Measurements from ENCODE around the gene NLK. TPM values are rescaled to one million over a fixed set of nuclear protein-coding genes. Genes with fewer than 3 reads are reported as not detected.

The NLK gene
- total and polyA plus RNA-seq, 2 of the 13 experiments (the other 11 are each of a cell fraction or from before 2014, with no cell fraction given), result 13.4 to 14.6 TPM

DNA sequence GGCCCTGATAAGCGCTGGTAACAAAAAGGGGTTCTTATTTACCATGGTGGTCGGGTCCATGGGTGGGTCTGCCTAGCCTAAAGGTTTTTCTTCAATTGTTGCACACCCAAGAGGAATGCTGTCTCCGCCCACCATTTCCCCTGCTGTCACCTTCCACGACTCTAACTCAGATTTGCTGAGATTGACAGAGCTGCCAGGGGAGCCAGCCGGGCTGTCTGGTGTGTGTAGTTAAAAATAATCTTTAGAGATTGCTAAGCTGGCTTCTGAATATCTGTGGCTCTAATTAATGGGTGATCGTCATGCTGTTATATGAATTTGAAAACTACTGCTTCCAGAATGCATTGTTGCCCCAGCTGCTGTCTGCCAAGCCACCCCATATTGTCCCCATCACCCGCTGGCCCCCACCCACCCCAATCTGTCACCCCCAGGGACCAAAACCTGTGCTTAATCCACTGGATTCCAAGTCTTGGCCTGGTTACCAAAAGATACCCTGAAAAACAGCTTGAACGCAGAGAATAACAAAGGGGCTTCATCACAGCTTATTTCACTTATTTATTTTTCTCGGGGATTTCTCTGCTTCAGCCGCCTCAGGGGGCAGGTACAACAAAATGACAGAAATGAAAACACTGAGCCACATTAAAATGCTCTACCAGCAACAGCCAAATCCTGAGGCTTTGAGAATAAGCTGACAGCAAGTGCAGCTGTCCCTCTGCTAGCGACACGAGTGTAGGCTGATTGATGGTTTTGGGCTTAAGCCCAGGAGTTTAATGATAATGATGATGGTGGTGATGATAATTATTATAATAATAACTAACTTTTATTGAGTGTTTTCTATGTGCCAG lies 46.1 kb upstream of the NLK start:
- no peak for DNase-seq (ENCODE audit: low spot score)
- intact Hi-C loops (cut with micrococcal nuclease; ENCODE audit: unreplicated experiment), result no loop called here
- Histone ChIP-seq H4K20me1 (ENCODE audit: insufficient read depth, low read length) (no peaks in the 10 kb centered on the region), H3K4me1 (ENCODE audit: insufficient read depth, low read length) (no peaks in the 10 kb centered on the region), H3K27me3 (ENCODE audit: control insufficient read depth in 1 of 2, insufficient read depth in 2 of 2, low read length in 2 of 2) (no peaks in the 10 kb centered on the region), H3K9ac (ENCODE audit: insufficient read depth, low read depth, low read length) (no peak overlapping the region), H3K4me2 (ENCODE audit: low read depth, low read length) (no peak overlapping the region), H3K79me2 (ENCODE audit: insufficient read depth, low read length) (no peaks in the 10 kb centered on the region), H3K9me3 (ENCODE audit: low read length) (no peaks in the 10 kb centered on the region), H3K27ac (ENCODE audit: extremely low read length, insufficient read depth, low read length) (no peak overlapping the region), H2AFZ (ENCODE audit: low read length) (no peak overlapping the region), H3K4me3 (replicated peaks in 1 of 3; ENCODE audit: insufficient read depth in 1 of 3, low read depth in 2 of 3, low read length in 3 of 3) (no peak overlapping the region), H3K36me3 (replicated peaks in 1 of 2; ENCODE audit: control insufficient read depth in 1 of 2, insufficient read depth in 2 of 2, low read length in 2 of 2) (no peaks in the 10 kb centered on the region)
- in situ Hi-C loops (cut with HindIII; ENCODE audit: extremely low pct_ligation_motif_present, low pct_unique_long_range_greater_than_20kb), result no loop called here
- ATAC-seq, result no peak
- TF ChIP-seq DMAP1 (CRISPR knock-in tag; IDR thresholded peaks at IDR 0.05) (no peak), ZNF724P (CRISPR knock-in tag; IDR thresholded peaks at IDR 0.05; ENCODE audit: borderline replicate concordance) (no peak), FOXO1 (CRISPR knock-in tag; IDR thresholded peaks at IDR 0.05) (no peak), TAF1 (CRISPR knock-in tag; IDR thresholded peaks at IDR 0.05) (no peak), SRY (CRISPR knock-in tag; IDR thresholded peaks at IDR 0.05) (no peak), ZNF503 (CRISPR knock-in tag; IDR thresholded peaks at IDR 0.05) (no peak), ZNF124 (CRISPR knock-in tag; IDR thresholded peaks at IDR 0.05) (no peak), ZNF232 (CRISPR knock-in tag; IDR thresholded peaks at IDR 0.05; ENCODE audit: borderline replicate concordance) (no peak)
- no TSS peak for BruUV-seq (replicated peaks)
- ChIA-PET POLR2A (no interaction called here), CTCF (ENCODE audit: low intra/inter-chr PET ratio, low total read pairs) (no interaction called here)
- whole genome bisulfite sequencing (ENCODE audit: low lambda C conversion rate), result 40% methylated on average over 12 of the region's 12 CpGs
- no peak for FAIRE-seq
